Stimulated activated memory B cell treated with anti-CD40 and anti-IgM and Interleukin-4, amounts not matched to agents 10 μg/mL and 1 μg/mL and 100 μg/mL, for 72 hours (primary cell): ENCODE data around the gene ARHGEF38.
"Not testable (repeated sequence)": the region's sequence is repeated elsewhere in the genome, so short reads cannot be mapped to it uniquely, and the experiment has no call there.

Source experiments
- ATAC-seq: fragments of 150-1000 bp; cut with Tn5 transposase; 2 replicates; pipeline ENCODE4 v1.10.0; 2021
- H3K27ac Mint-ChIP-seq: one replicate; pipeline ENCODE4 v1.8.0; 2022; ENCODE audit warnings: mild to moderate bottlenecking, mixed read lengths
- H3K27me3 Mint-ChIP-seq: one replicate; pipeline ENCODE4 v1.8.0; 2022; ENCODE audit warnings: mixed read lengths
- H3K36me3 Mint-ChIP-seq: one replicate; pipeline ENCODE4 v1.8.0; 2022; ENCODE audit warnings: mixed read lengths
- H3K4me1 Mint-ChIP-seq: one replicate; pipeline ENCODE4 v1.8.0; 2022; ENCODE audit warnings: mixed read lengths
- H3K4me3 Mint-ChIP-seq: one replicate; pipeline ENCODE4 v1.8.0; 2022; ENCODE audit warnings: mild to moderate bottlenecking, moderate library complexity, mixed read lengths
- H3K9me3 Mint-ChIP-seq: one replicate; pipeline ENCODE4 v1.8.0; 2022; ENCODE audit warnings: mixed read lengths

Gene ARHGEF38

DNA sequence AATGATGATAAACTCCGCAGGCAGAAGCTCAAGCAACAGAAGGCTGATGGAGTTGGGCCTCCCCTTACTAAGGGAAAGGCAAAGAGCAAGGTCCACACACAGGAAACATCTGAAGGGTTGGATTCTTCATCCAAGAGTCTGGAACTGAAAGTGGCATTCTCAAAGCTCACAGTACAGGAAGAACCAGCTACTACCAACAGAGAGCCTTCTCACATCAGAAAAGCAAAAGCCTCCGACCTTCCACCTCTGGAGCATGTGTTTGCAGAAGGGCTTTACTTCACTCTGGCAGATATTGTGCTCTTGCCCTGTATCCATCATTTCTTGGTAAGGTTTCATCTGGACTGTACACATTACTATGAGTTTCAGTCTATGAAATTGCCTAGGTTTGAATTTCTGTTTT lies 166.8 kb downstream of the ARHGEF38 start:
- H3K4me1 Mint-ChIP-seq: peaks cover 2% of the 10 kb centered on the region
- H3K27me3 Mint-ChIP-seq: no peaks in the 10 kb centered on the region
- no peak overlapping the region for H3K27ac Mint-ChIP-seq
- no peak for ATAC-seq
- no peaks in the 10 kb centered on the region for H3K36me3 Mint-ChIP-seq
- no peak overlapping the region for H3K4me3 Mint-ChIP-seq
- no peaks in the 10 kb centered on the region for H3K9me3 Mint-ChIP-seq

DNA sequence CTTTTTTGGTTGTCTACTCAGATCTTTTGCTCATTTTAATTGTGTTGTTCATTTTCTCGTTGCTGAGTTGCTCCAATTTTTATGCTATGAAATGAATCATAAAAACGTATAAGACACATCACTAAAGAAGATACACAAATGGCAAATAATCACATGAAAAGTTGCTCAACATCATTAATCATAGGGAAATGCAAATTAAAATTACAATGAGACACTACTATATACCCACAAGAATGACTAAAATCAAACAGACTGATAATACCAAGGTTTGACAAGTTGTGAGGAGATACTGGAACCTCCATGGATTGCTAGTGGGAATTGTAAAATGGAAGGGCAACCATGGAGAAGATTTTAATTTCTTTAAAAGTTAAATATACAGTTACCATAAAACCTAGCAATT lies 173.2 kb downstream of the ARHGEF38 start:
- Mint-ChIP-seq H3K9me3 (peaks cover 4% of the 10 kb centered on the region), H3K27me3 (no peaks in the 10 kb centered on the region), H3K4me3 (no peak overlapping the region), H3K36me3 (peaks cover 22% of the 10 kb centered on the region), H3K4me1 (no peaks in the 10 kb centered on the region), H3K27ac (no peak overlapping the region)
- no peak for ATAC-seq

DNA sequence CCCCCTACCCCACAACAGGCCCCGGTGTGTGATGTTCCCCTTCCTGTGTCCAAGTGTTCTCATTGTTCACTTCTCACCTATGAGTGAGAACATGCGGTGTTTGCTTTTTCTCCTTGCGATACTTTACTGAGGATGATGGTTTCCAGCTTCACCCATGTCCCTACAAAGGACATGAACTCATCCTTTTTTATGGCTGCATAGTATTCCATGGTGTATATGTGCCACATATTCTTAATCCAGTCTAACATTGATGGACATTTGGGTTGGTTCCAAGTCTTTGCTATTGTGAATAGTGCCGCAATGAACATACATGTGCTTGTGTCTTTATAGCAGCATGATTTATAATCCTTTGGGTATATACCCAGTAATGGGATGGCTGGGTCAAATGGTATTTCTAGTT lies 177.5 kb downstream of the ARHGEF38 start:
- Mint-ChIP-seq H3K9me3 (peaks cover 12% of the 10 kb centered on the region), H3K36me3 (peaks cover 65% of the 10 kb centered on the region)
- not testable (repeated sequence) for H3K4me1 Mint-ChIP-seq, H3K27ac Mint-ChIP-seq, ATAC-seq, H3K4me3 Mint-ChIP-seq, H3K27me3 Mint-ChIP-seq
